K562 (cell line): ENCODE results near the gene PDK1. TPM values are rescaled to one million over a fixed set of nuclear protein-coding genes. Genes with fewer than 3 reads are reported as not detected.

ENCODE experiments used
- GTF2B ChIP-seq: IDR thresholded peaks from 2 replicates; pipeline ENCODE4 v1.6.1; 2011; ENCODE audit not compliant: insufficient read length; ENCODE audit errors: extremely low read depth
- ILK ChIP-seq: fragments of 450-650 bp; IDR thresholded peaks from 2 replicates; pipeline ENCODE4 v1.6.1; 2016; ENCODE audit warnings: missing genetic modification characterization, low read depth, mild to moderate bottlenecking, missing compliant biosample characterization, moderate library complexity, borderline replicate concordance
- JUNB ChIP-seq: fragments of 450-650 bp; formaldehyde crosslinking; conservative IDR thresholded peaks from 2 replicates; pipeline ENCODE4 v1.4.0; 2020; ENCODE audit warnings: mild to moderate bottlenecking
- KDM5B ChIP-seq: fragments of 200-600 bp; sonication (generic); IDR thresholded peaks from 2 replicates; pipeline ENCODE4 v1.6.1; 2012; ENCODE audit warnings: low read depth, mild to moderate bottlenecking, moderate library complexity, low read length, control low read depth, inconsistent platforms; ENCODE audit not compliant: insufficient replicate concordance
- MYC ChIP-seq, 2 experiments: fragments of 250-450 bp in 1 of 2; sonication (Bioruptor Pico) in 1 of 2; IDR thresholded peaks; 2 replicates each; pipeline versions ENCODE4 v1.5.1 to v1.6.1; 2012 to 2021; ENCODE audit warnings: low read depth in 2 of 2, borderline replicate concordance in 1 of 2, improper control_type of control experiment in 1 of 2, low read length in 1 of 2, mild to moderate bottlenecking in 1 of 2, moderate library complexity in 1 of 2
- NBN ChIP-seq: fragments of 450-650 bp; IDR thresholded peaks from 2 replicates; pipeline ENCODE4 v1.6.1; 2016; ENCODE audit warnings: low read depth, mild to moderate bottlenecking
- NONO ChIP-seq, 2 experiments: fragments of 200-400 bp in 1 of 2; fragments of 450-650 bp in 1 of 2; formaldehyde crosslinking in 1 of 2; IDR thresholded peaks; 2 replicates each; pipeline ENCODE4 v1.6.1; 2017; ENCODE audit warnings: low read depth in 2 of 2, mild to moderate bottlenecking in 2 of 2, moderate library complexity in 2 of 2, low read length in 1 of 2
- POLR2H ChIP-seq: IDR thresholded peaks from 2 replicates; pipeline ENCODE4 v1.6.1; 2016; ENCODE audit warnings: missing genetic modification characterization, low read depth, mild to moderate bottlenecking, control low read depth, missing compliant biosample characterization, moderate library complexity
- RAD21 ChIP-seq, 2 experiments: fragments of 250-450 bp in 1 of 2; fragments of 450-650 bp in 1 of 2; sonication (Bioruptor Pico) in 1 of 2; formaldehyde crosslinking in 1 of 2; IDR thresholded peaks in 1 of 2; conservative IDR thresholded peaks in 1 of 2; 2 replicates each; pipeline versions ENCODE4 v1.4.0 to v1.8.0; 2020 to 2022; ENCODE audit warnings: mild to moderate bottlenecking in 2 of 2, moderate library complexity in 1 of 2
- SAFB ChIP-seq: fragments of 200-400 bp; formaldehyde crosslinking; IDR thresholded peaks from 2 replicates; pipeline ENCODE4 v1.6.1; 2017; ENCODE audit warnings: low read depth, low read length, borderline replicate concordance
- SLC30A9 ChIP-seq: fragments of 250-450 bp; sonication (Bioruptor Pico); IDR thresholded peaks from 2 replicates; pipeline ENCODE4 v1.8.0; 2022; ENCODE audit warnings: mild to moderate bottlenecking, moderate library complexity
- ZNF143 ChIP-seq: sonication (generic); formaldehyde crosslinking; IDR thresholded peaks from 2 replicates; pipeline ENCODE4 v1.9.0; 2022; ENCODE audit warnings: mild to moderate bottlenecking, missing genetic modification reagents
- ZNF224 ChIP-seq: sonication (generic); formaldehyde crosslinking; IDR thresholded peaks from 2 replicates; pipeline ENCODE4 v1.8.0; 2022; ENCODE audit warnings: mild to moderate bottlenecking, missing genetic modification reagents
- ZNF41 ChIP-seq: fragments of 250-450 bp; sonication (Bioruptor Pico); conservative IDR thresholded peaks from 2 replicates; pipeline ENCODE4 v1.4.0; 2020; ENCODE audit warnings: mild to moderate bottlenecking
- ZNF644 ChIP-seq: fragments of 200-800 bp; sonication (Bioruptor generic); IDR thresholded peaks from 2 replicates; pipeline ENCODE4 v1.6.1; 2016; ENCODE audit warnings: low read depth, missing genetic modification characterization, missing compliant biosample characterization
- ZNF668 ChIP-seq: fragments of 250-450 bp; sonication (Bioruptor Pico); IDR thresholded peaks from 2 replicates; pipeline ENCODE4 v1.8.0; 2022; ENCODE audit warnings: mild to moderate bottlenecking, inconsistent platforms
- ZNF717 ChIP-seq: fragments of 250-450 bp; sonication (Bioruptor Pico); IDR thresholded peaks from 2 replicates; pipeline ENCODE4 v1.5.0; 2021
- ZNF76 ChIP-seq: fragments of 250-450 bp; sonication (Bioruptor Pico); IDR thresholded peaks from 2 replicates; pipeline ENCODE4 v1.4.0; 2020; ENCODE audit warnings: mild to moderate bottlenecking, moderate library complexity, borderline replicate concordance
- ZNF780A ChIP-seq: fragments of 250-450 bp; sonication (Bioruptor Pico); IDR thresholded peaks from 2 replicates; pipeline ENCODE4 v1.5.0; 2021; ENCODE audit warnings: mild to moderate bottlenecking
- polyA plus RNA-seq, 8 experiments: library from polyadenylated mRNA; depleted of rRNA in 4 of 8; stranded (reverse) in 5 of 8; unstranded in 3 of 8; fragments of >200 nt; fragmentation: Nextera tagmentation in 2 of 8; fragmentation: Illumina TruSeq in 1 of 8; extraction: Ambion mirVana in 2 of 8; extraction: Trizol in 1 of 8; gene quantifications; 2 replicates each; pipeline versions ENCODE4 v1.2.1 to v1.2.3, GENCODE V29; 2011 to 2014; ENCODE audit warnings: inconsistent platforms in 1 of 8, missing spikeins in 1 of 8
- total RNA-seq, 7 experiments: library from RNA; depleted of rRNA in 6 of 7; stranded (reverse); fragments of >200 nt in 6 of 7; fragmentation: Illumina TruSeq in 2 of 7; extraction: Trizol in 2 of 7; gene quantifications; 2 replicates each; pipeline versions ENCODE4 v1.2.1 to v1.2.3, GENCODE V29; 2011 to 2021; ENCODE audit warnings: low replicate concordance in 1 of 7
- TF ChIP-seq, protein P1 (sequence below): fragments of 250-450 bp; sonication (Bioruptor Pico); IDR thresholded peaks from 2 replicates; pipeline ENCODE4 v1.5.1; 2021; ENCODE audit warnings: mild to moderate bottlenecking
- TF ChIP-seq, protein P2 (sequence below): fragments of 250-450 bp; sonication (Bioruptor Pico); IDR thresholded peaks from 2 replicates; pipeline ENCODE4 v1.8.0; 2021; ENCODE audit warnings: borderline replicate concordance, mild to moderate bottlenecking, moderate library complexity; ENCODE audit not compliant: poor library complexity, severe bottlenecking

Gene PDK1
- total and polyA plus RNA-seq, 9 of the 15 experiments (the other 6 are each of a cell fraction or from before 2014, with no cell fraction given): 3.5 to 176 (median 13.9) TPM

GRCh38 chr2:172552547-172553291, 3.2 kb upstream of the PDK1 start (continued):
- TF ChIP-seq, protein P1, sequence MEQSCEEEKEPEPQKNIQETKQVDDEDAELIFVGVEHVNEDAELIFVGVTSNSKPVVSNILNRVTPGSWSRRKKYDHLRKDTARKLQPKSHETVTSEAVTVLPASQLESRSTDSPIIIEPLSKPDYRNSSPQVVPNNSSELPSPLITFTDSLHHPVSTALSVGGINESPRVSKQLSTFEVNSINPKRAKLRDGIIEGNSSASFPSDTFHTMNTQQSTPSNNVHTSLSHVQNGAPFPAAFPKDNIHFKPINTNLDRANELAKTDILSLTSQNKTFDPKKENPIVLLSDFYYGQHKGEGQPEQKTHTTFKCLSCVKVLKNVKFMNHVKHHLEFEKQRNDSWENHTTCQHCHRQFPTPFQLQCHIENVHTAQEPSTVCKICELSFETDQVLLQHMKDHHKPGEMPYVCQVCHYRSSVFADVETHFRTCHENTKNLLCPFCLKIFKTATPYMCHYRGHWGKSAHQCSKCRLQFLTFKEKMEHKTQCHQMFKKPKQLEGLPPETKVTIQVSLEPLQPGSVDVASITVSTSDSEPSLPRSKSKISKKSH (CRISPR knock-in tag): no peak
- TF ChIP-seq ZNF224 (CRISPR knock-in tag) (no peak), NBN (peak; percentile 89), RAD21 (CRISPR knock-in tag; conservative IDR thresholded peaks at IDR 0.05 in 1 of 2, IDR thresholded peaks at IDR 0.05 in 1 of 2) (no peak), ZNF41 (CRISPR knock-in tag) (no peak), GTF2B (no peak), ILK (tag) (no peak), SAFB (no peak), MYC (IDR thresholded peaks at IDR 0.05; ENCODE audit: low read depth, low read length) (peak; percentile 35; the same call in 1 of the 2 replicates), MYC (CRISPR knock-in tag; IDR thresholded peaks at IDR 0.05; ENCODE audit: borderline replicate concordance, low read depth) (no peak), JUNB (CRISPR knock-in tag) (peak; percentile 87), ZNF780A (CRISPR knock-in tag) (no peak), POLR2H (tag) (no peak), ZNF76 (CRISPR knock-in tag) (no peak), KDM5B (no peak), ZNF668 (CRISPR knock-in tag) (no peak), ZNF143 (CRISPR knock-in tag) (no peak), ZNF717 (CRISPR knock-in tag) (no peak), NONO (IDR thresholded peaks at IDR 0.05; ENCODE audit: low read depth in 2 of 2, low read length in 1 of 2) (0 out of 4 replicates have a peak, but pooled peaks of 1 of the 2 experiments have one; percentile 31), SLC30A9 (no peak), ZNF644 (0 out of 2 replicates have a peak, but pooled peaks have one; percentile 5)
- TF ChIP-seq, protein P2, sequence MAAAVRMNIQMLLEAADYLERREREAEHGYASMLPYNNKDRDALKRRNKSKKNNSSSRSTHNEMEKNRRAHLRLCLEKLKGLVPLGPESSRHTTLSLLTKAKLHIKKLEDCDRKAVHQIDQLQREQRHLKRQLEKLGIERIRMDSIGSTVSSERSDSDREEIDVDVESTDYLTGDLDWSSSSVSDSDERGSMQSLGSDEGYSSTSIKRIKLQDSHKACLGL (CRISPR knock-in tag): no peak
